SKM-1 (cell line): ENCODE data around the gene EGR1.

ENCODE experiments used
- DNase-seq: peaks from one replicate; lab custom pipeline; 2025; ENCODE audit not compliant: unreplicated experiment; lab: John Stamatoyannopoulos, UW

EGR1 gene

GRCh38 chr5:138452720-138453119 lies 12.6 kb upstream of the EGR1 start:
- no peak for DNase-seq

DNA sequence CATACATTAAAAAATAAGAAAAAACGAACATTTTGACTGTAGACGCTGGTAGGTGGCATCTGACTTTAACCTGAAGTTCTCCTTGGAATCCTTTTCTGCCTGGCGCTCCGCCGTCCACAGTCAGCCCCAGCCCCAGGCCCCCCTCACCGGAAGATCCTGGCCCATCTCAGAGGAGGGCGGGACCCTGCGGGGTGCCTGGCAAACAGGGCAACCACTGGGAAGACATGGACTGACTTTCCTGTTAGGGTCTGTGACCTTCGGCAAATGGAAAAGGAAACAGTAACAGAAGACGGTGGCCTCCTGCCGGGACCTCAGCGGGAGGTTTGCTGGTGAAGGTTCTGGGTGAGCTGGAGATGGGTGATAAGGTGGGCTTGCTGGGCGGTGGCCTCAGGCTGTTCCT lies 11.7 kb upstream of the EGR1 start:
- no peak for DNase-seq

- no peak for DNase-seq
Measured at GRCh38 chr5:138454121-138454520, 11.2 kb upstream of the EGR1 start.

- no peak for DNase-seq
Measured at GRCh38 chr5:138455232-138455930, 9.9 kb upstream of the EGR1 start.

GRCh38 chr5:138457531-138458275 lies 7.6 kb upstream of the EGR1 start:
- no peak for DNase-seq

GRCh38 chr5:138458384-138458783 lies 6.9 kb upstream of the EGR1 start:
- DNase-seq = no peak

GRCh38 chr5:138458856-138459255 lies 6.4 kb upstream of the EGR1 start:
- no peak for DNase-seq

DNA sequence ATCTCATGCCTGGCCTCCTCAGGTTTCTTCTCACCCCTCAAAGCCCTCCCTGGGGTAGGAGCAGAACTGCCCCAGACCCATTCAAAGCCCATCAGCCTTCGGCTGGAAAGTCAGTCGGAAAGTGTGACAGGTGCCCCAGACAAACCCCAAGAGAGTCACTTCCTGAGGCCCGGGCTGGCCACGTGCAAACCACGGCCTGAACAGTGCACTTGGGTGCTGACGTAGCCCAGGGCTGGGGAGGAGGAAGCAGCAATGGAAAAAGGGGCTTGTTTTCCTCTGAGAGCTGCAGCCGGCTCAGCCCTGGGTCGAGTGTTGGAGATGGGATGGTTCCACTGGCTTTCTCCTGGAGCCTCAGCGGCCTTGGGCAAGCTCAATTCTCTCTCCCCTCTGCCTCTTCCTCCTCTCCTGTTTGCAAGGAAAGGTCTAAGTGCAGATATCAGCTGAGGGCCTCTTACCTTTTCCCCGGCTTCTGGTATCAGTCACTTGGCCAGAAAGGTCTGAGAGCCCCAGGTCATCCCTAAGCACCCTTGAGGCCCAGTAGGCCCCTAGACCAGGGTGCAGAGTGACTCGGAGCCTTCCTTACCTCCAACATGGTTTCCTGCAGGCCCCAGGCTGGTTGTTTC lies 5.9 kb upstream of the EGR1 start:
- no peak for DNase-seq

GRCh38 chr5:138460032-138460693 lies 5.1 kb upstream of the EGR1 start:
- no peak for DNase-seq

- no peak for DNase-seq
Measured at GRCh38 chr5:138461343-138462125, 3.7 kb upstream of the EGR1 start.

- no peak for DNase-seq
Measured at GRCh38 chr5:138463419-138464007, 1.8 kb upstream of the EGR1 start.

DNA sequence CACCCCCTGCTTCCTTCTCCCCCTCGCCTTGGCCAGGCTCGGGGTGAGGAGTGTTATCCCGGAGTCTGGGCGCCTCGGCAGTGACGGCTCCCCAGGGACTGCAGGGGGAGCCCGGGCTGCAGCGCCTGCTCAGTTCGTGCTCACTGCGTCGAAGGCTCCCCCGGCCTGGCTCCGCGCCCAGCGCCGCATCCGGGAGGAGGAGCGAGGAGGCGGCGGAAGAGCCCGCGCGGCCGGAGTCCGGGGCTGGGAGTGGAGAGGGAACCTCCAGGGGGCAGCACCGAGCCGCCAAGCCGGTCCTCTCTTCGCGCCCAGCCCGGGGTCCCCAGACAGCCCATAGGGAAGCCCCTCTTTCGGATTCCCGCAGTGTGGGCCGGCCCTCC lies 1.3 kb upstream of the EGR1 start:
- peak; percentile 81 for DNase-seq

DNA sequence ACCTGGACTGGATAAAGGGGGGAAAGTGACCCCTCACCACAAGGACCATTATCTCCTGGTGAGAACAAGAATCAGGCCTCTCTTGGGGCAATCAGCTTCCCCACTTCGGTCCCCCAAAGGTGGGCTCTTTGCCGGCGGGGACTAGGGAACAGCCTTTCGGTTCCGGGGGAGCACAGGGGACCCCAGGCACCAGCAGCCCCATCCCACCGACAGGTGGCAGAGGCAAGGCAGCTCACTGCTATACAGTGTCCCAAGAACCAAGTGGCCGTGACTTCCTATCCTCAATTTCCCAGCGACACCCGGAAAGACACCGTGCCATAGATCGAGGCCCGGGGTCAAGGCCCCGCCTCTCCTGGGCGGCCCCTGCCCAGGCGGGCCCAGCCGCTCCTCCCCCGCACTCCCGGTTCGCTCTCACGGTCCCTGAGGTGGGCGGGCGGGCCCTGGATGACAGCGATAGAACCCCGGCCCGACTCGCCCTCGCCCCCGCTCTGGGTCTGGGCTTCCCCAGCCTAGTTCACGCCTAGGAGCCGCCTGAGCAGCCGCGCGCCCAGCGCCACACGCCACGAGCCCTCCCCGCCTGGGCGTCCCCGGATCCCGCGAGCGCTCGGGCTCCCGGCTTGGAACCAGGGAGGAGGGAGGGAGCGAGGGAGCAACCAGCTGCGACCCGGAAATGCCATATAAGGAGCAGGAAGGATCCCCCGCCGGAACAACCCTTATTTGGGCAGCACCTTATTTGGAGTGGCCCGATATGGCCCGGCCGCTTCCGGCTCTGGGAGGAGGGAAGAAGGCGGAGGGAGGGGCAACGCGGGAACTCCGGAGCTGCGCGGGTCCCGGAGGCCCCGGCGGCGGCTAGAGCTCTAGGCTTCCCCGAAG lies 655 bp upstream of the EGR1 start:
- DNase-seq = peak; percentile 95

- no peak for DNase-seq
Measured at GRCh38 chr5:138466125-138466899, 1.0 kb downstream of the EGR1 start.

DNA sequence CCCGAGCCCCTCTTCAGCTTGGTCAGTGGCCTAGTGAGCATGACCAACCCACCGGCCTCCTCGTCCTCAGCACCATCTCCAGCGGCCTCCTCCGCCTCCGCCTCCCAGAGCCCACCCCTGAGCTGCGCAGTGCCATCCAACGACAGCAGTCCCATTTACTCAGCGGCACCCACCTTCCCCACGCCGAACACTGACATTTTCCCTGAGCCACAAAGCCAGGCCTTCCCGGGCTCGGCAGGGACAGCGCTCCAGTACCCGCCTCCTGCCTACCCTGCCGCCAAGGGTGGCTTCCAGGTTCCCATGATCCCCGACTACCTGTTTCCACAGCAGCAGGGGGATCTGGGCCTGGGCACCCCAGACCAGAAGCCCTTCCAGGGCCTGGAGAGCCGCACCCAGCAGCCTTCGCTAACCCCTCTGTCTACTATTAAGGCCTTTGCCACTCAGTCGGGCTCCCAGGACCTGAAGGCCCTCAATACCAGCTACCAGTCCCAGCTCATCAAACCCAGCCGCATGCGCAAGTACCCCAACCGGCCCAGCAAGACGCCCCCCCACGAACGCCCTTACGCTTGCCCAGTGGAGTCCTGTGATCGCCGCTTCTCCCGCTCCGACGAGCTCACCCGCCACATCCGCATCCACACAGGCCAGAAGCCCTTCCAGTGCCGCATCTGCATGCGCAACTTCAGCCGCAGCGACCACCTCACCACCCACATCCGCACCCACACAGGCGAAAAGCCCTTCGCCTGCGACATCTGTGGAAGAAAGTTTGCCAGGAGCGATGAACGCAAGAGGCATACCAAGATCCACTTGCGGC lies 1.8 kb downstream of the EGR1 start:
- DNase-seq = no peak

DNA sequence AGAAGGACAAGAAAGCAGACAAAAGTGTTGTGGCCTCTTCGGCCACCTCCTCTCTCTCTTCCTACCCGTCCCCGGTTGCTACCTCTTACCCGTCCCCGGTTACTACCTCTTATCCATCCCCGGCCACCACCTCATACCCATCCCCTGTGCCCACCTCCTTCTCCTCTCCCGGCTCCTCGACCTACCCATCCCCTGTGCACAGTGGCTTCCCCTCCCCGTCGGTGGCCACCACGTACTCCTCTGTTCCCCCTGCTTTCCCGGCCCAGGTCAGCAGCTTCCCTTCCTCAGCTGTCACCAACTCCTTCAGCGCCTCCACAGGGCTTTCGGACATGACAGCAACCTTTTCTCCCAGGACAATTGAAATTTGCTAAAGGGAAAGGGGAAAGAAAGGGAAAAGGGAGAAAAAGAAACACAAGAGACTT lies 2.4 kb downstream of the EGR1 start:
- DNase-seq = no peak

DNA sequence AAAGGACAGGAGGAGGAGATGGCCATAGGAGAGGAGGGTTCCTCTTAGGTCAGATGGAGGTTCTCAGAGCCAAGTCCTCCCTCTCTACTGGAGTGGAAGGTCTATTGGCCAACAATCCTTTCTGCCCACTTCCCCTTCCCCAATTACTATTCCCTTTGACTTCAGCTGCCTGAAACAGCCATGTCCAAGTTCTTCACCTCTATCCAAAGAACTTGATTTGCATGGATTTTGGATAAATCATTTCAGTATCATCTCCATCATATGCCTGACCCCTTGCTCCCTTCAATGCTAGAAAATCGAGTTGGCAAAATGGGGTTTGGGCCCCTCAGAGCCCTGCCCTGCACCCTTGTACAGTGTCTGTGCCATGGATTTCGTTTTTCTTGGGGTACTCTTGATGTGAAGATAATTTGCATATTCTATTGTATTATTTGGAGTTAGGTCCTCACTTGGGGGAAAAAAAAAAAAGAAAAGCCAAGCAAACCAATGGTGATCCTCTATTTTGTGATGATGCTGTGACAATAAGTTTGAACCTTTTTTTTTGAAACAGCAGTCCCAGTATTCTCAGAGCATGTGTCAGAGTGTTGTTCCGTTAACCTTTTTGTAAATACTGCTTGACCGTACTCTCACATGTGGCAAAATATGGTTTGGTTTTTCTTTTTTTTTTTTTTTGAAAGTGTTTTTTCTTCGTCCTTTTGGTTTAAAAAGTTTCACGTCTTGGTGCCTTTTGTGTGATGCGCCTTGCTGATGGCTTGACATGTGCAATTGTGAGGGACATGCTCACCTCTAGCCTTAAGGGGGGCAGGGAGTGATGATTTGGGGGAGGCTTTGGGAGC lies 3.1 kb downstream of the EGR1 start:
- DNase-seq = peak; percentile 65
